Renal cortex interstitium (tissue), 15 donors: Measurements from ENCODE around the gene TAAR1. TPM values are rescaled to one million over a fixed set of nuclear protein-coding genes. Genes with fewer than 3 reads are reported as not detected.
A peak's percentile ranks its signal among the peaks of the same experiment; 100 is the strongest.
"Not testable (repeated sequence)": the region's sequence is repeated elsewhere in the genome, so short reads cannot be mapped to it uniquely, and the experiment has no call there.

Source experiments
- DNase-seq, 11 donors: peaks; one replicate each; pipeline ENCODE4 v3.0.0-alpha.2; 2013; ENCODE audit warnings: low read depth in 9 of 11, low spot score in 4 of 11; ENCODE audit errors: extremely low read depth in 1 of 11
- long read RNA-seq, 16 experiments: transcript quantifications; one replicate each; lab custom pipeline, GENCODE V29; 2026
- polyA plus RNA-seq, 3 donors: library from polyadenylated mRNA; unstranded; fragments of 120-200 nt; gene quantifications; one replicate each; pipeline ENCODE4 v1.2.1, GENCODE V29; 2013; ENCODE audit not compliant: insufficient read length in 3 of 3

TAAR1 gene
- under 1 TPM in 1 of 3 donors, not detected in 2; 0.20 TPM for polyA plus RNA-seq
- long read RNA-seq, donor 1, result 0 reads
- long read RNA-seq, donor 2, result 0 reads
- long read RNA-seq, donor 3, result 0 reads
- long read RNA-seq, donor 4, result 0 reads
- long read RNA-seq, donor 5, result 0 reads
- long read RNA-seq, donor 6, result 0 reads
- long read RNA-seq, donor 7, result 0 reads
- long read RNA-seq, donor 8, result 0 reads
- long read RNA-seq, donor 9, result 0 reads
- long read RNA-seq, donor 10, result 0 reads
- long read RNA-seq, donor 11, result 0 reads
- long read RNA-seq, donor 12, result 0 reads
- long read RNA-seq, donor 13, result 0 reads
- long read RNA-seq, donor 14, result 0 reads
- long read RNA-seq, donor 15, result 0 reads
- long read RNA-seq, donor 16, result 0 reads

- no peak for DNase-seq
Observed at GRCh38 chr6:132659082-132659481, at the start of gene TAAR1. TSS of gene TAAR1 (minus strand) at chr6:132659182. CDS start at chr6:132646003, 13,179 bp downstream.

DNA sequence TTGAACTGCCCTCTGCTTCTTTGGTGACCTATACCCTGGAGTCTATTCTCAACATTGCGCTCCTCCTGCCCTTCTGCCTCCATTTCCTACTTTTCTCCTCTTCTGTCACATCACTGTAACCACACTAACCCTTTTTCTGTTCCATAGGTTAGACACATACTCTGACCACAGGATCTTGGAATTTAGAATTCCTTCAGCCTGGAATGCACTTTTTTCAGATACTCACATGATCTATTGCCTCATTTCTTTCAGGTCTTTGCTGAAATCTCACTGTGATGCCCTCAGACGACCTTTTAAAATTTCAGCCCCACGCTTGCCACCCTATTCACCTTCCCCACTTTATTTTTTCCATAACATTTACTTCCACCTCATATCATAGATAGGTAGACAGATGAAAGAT, 49.8 kb upstream of the TAAR1 start:
- no peak for DNase-seq

DNA sequence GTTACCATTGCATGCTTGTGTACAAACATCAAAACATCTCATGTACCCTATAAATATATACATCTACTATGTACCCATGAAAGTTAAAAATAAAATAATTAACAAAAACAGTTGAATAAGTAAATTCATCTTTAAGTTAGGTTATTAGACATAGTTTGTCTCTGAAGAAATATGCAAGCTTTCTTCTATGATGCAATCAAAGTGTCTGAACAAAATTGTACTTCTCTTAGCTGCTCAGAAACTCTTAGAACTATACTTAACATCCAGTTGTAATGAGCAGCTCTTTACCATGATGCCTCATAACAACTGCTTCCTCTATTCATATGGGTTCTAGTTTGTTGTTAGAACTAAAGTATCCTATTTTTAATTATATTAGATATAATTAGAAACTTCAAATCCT, 49.0 kb upstream of the TAAR1 start:
- DNase-seq, result no peak

- not testable (repeated sequence) for DNase-seq
Observed at GRCh38 chr6:132706756-132707155, 47.8 kb upstream of the TAAR1 start.

- DNase-seq, result no peak
Observed at GRCh38 chr6:132703936-132704335, 45.0 kb upstream of the TAAR1 start.

- no peak for DNase-seq
Observed at GRCh38 chr6:132698608-132699007, 39.6 kb upstream of the TAAR1 start.

DNA sequence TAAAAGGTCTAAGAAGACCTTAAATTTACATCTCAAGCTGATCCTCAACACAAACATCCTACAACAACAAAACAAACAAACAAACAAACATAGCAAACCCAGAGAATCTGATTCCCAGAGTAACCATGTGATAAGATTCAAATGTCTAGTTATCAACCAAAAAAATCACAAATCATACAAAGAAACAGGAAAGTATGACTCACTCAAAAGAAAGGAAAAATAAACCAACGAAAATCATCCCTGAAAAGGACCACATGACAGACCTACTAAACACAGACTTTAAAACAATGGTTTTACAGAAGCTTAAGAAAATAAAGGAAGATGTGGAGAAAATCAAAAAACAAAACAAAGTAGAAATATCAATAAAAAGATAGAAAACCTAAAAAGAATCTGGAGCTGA, 36.8 kb upstream of the TAAR1 start:
- no peak for DNase-seq

DNA sequence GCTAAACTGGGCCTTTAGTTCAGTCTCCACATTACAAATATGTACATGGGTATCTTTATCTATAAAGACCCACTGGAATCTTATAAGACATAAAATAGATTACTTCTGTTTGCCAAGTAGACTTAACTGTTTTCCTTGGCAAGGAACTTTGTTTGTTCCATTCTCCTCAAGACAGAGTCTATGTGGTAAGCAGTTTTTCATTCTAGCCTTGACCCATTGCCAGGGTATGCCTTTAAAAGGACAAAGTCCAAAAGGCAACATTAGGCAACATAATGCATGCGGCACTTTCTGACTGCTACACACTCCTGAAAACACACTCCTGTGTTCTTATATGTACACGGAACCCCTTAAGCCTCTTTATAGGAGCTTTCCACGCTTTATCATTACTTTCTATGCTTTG, 34.5 kb upstream of the TAAR1 start:
- DNase-seq, result no peak

GRCh38 chr6:132690678-132691077, 31.7 kb upstream of the TAAR1 start:
- DNase-seq, result no peak

DNA sequence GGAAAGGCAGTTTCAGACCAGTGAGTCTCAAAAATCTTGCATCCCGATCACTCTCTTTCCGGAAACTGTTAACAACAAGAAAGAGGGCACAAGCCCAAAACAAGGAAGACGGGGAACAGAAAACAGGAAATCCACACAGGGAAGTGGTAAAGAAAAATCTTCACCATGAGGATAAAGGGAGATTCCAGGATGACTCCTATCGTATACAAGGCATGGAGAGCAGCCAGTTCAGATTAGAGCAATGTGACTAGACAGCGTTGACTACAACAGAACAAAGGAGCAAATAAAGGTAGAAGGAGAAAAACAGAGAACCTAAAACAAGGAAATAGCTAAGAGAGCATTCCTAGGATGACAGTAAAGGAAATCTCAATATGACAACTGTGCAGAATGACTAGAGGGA, 28.3 kb upstream of the TAAR1 start:
- DNase-seq, result no peak

GRCh38 chr6:132686531-132686930, 27.5 kb upstream of the TAAR1 start:
- DNase-seq, result no peak

GRCh38 chr6:132685009-132685408, 26.0 kb upstream of the TAAR1 start:
- DNase-seq, result no peak

DNA sequence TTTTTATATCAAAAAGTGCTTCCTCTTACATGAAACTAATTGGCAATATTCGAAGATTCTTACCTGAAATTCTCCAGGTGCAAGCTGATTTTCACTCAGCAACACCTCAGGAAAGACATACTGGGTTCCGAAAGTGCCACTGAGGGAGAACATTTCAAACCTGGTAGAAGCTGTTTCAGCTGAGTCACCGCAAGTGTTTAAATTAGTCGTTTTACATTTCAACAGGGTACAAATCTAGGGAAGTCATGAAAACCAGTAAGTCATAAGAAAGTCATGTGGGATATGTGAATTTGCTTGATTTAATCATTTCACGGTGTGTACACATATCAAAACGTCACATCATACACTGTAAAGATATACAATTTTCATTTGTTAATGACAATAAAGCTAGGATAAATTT, 25.3 kb upstream of the TAAR1 start:
- no peak for DNase-seq

GRCh38 chr6:132683543-132683942, 24.6 kb upstream of the TAAR1 start:
- no peak for DNase-seq

- not testable (repeated sequence) for DNase-seq
Observed at GRCh38 chr6:132679094-132679493, 20.1 kb upstream of the TAAR1 start.

GRCh38 chr6:132675749-132676148, 16.8 kb upstream of the TAAR1 start:
- DNase-seq, result no peak

GRCh38 chr6:132675002-132675401, 16.0 kb upstream of the TAAR1 start:
- no peak for DNase-seq

DNA sequence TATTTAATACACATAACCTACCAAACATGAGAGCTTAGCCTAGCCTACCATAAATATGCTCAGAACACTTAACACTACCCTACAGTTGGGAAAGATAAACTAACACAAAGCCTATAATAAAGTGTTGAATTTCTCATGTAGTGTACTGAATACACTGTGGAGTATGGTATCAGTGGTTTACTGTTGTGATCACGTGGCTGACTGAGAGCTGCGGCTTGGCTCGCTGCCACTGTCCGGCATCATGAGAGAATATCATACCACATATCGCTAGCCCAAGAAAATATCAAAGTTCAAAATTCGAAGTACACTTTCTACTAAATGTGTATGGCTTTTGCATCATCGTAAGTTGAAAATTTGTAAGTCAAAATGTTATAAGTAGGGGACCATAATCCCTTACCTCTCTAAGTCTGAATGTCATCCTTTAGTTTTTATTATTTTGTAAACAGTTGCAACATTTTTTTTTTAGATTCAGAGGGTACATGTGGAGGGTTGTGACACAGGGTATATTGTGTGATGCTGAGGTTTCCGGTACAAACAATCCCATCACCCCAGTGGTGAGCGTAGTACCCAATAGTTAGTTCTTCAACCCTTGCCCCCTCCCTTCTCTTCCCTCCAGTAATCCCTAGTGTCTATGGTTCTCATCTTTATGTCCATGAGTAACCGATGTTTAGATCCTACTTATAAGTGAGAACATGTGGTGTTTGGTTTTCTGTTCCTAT, 14.6 kb upstream of the TAAR1 start:
- DNase-seq, result no peak

DNA sequence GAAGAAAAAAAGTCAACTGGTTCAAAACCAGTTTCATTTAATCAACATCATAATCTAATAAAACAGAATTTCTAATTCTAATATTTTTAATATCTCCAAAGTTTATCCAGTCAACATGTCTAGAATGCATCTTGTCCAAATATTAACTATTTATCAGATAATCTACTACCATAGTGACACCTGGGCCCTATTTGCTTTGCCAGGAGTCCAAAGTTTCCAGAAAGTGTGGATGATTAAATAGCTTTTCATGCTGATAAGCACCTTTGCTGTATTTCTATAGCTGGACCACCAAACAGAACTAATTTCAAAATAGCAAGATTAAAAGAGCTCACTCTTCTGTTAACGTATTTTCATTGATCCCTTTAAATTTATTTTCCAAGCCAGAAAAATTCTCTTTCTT, 12.3 kb upstream of the TAAR1 start:
- DNase-seq, result no peak

GRCh38 chr6:132669690-132670291, 10.8 kb upstream of the TAAR1 start:
- peak in 7 of 11 donors; percentile 2 to 29 (median 7) for DNase-seq
